Endothelial cell of umbilical vein (primary cell): ENCODE measurements around the gene HES1. TPM values are rescaled to one million over a fixed set of nuclear protein-coding genes. Genes with fewer than 3 reads are reported as not detected.

ENCODE experiments used
- Bru-seq: library from RNA; stranded (reverse); fragments of 400-500 nt; gene quantifications from one replicate; lab custom pipeline; 2021; lab: Mats Ljungman, UMichigan
- BruChase-seq, 2 experiments: library from RNA; stranded (reverse); fragments of 400-500 nt; gene quantifications; one replicate each; lab custom pipeline; 2021; lab: Mats Ljungman, UMichigan
- BruUV-seq: library from RNA; stranded (reverse); fragments of 400-500 nt; replicated peaks from 2 replicates; lab custom pipeline; 2021; lab: Mats Ljungman, UMichigan
- CTCF ChIA-PET: fragments of 300-600, 350-600 bp; sonication (Branson Sonifier 250); formaldehyde crosslinking; loops from one replicate; lab custom pipeline; 2021; ENCODE audit warnings: antibody characterized with exemption, inconsistent platforms; lab: Charles Lee
- POLR2A ChIA-PET: fragments of 300-600, 350-600 bp; sonication (Branson Sonifier 250); formaldehyde crosslinking; loops from one replicate; lab custom pipeline; 2021; ENCODE audit warnings: antibody characterized with exemption, inconsistent platforms; lab: Charles Lee
- DNase-seq: peaks from one replicate; pipeline ENCODE4 v3.0.0-alpha.2; 2011; ENCODE audit warnings: low read depth, low spot score
- FAIRE-seq: peaks from 2 replicates; lab custom pipeline; 2011; peaks lifted over from hg19 to GRCh38; lab: Jason Lieb, UNC
- H2AFZ ChIP-seq: 2 replicates; pipeline ENCODE4 v1.6.0; 2012; ENCODE audit warnings: low read depth, low read length, control low read depth, inconsistent platforms
- H3K27ac ChIP-seq: 2 replicates; pipeline ENCODE4 v1.5.1; 2011; ENCODE audit warnings: low read depth, mild to moderate bottlenecking, control low read depth, low read length, moderate library complexity; ENCODE audit not compliant: insufficient read depth
- H3K27me3 ChIP-seq, 2 experiments: 2 replicates each; pipeline versions ENCODE4 v1.6.0 to v1.6.1; 2011; ENCODE audit warnings: low read length in 2 of 2, mixed read lengths in 1 of 2; ENCODE audit not compliant: control insufficient read depth in 2 of 2, insufficient read depth in 2 of 2
- H3K36me3 ChIP-seq, 2 experiments: 2 replicates in 1 of 2; 3 replicates in 1 of 2; pipeline ENCODE4 v1.5.1; 2011; ENCODE audit warnings: low read length in 2 of 2, mild to moderate bottlenecking in 1 of 2, moderate library complexity in 1 of 2; ENCODE audit not compliant: control insufficient read depth in 2 of 2, insufficient read depth in 2 of 2; ENCODE audit errors: extremely low read depth in 1 of 2
- H3K4me1 ChIP-seq: 3 replicates; pipeline ENCODE4 v1.5.1; 2011; ENCODE audit warnings: mild to moderate bottlenecking, low read length; ENCODE audit not compliant: control insufficient read depth, insufficient read depth; ENCODE audit errors: extremely low read depth
- H3K4me2 ChIP-seq: 2 replicates; pipeline ENCODE4 v1.6.1; 2011; ENCODE audit warnings: low read length, control low read depth, mixed read lengths; ENCODE audit not compliant: insufficient read depth
- H3K4me3 ChIP-seq, 3 experiments: fragments of 200-600 bp in 1 of 3; sonication (generic), shearing (Covaris generic) in 1 of 3; replicated peaks in 1 of 3; 2 replicates each; pipeline ENCODE4 v1.5.1; 2011 to 2016; ENCODE audit warnings: control low read depth in 3 of 3, low read length in 3 of 3, mild to moderate bottlenecking in 2 of 3, inconsistent platforms in 1 of 3, low read depth in 1 of 3, moderate library complexity in 1 of 3; ENCODE audit not compliant: insufficient read depth in 1 of 3
- H3K79me2 ChIP-seq: 2 replicates; pipeline ENCODE4 v1.6.0; 2012; ENCODE audit warnings: low read length, inconsistent platforms; ENCODE audit not compliant: control insufficient read depth, insufficient read depth
- H3K9ac ChIP-seq: replicated peaks from 2 replicates; pipeline ENCODE3; 2011; ENCODE audit warnings: low read length, control low read depth; ENCODE audit not compliant: insufficient read depth; ENCODE audit errors: extremely low read depth
- H3K9me1 ChIP-seq: replicated peaks from 3 replicates; pipeline ENCODE4 v1.6.0; 2011; ENCODE audit warnings: mild to moderate bottlenecking, low read length; ENCODE audit not compliant: control insufficient read depth, insufficient read depth; ENCODE audit errors: extremely low read depth
- H3K9me3 ChIP-seq: replicated peaks from 2 replicates; pipeline ENCODE4 v1.5.1; 2012; ENCODE audit warnings: low read length, inconsistent platforms; ENCODE audit not compliant: control insufficient read depth, insufficient read depth
- H4K20me1 ChIP-seq: replicated peaks from 2 replicates; pipeline ENCODE3; 2011; ENCODE audit warnings: mild to moderate bottlenecking, low read length; ENCODE audit not compliant: control insufficient read depth, insufficient read depth; ENCODE audit errors: extremely low read depth
- FOS ChIP-seq: IDR thresholded peaks from 2 replicates; pipeline ENCODE4 v1.6.1; 2011; ENCODE audit warnings: mild to moderate bottlenecking, low read length, moderate library complexity, borderline replicate concordance; ENCODE audit not compliant: insufficient read depth
- GATA2 ChIP-seq: IDR thresholded peaks from 2 replicates; pipeline ENCODE4 v1.7.0; 2011; ENCODE audit warnings: low read depth, mild to moderate bottlenecking, moderate library complexity, mixed read lengths, low read length; ENCODE audit not compliant: insufficient read length, insufficient read depth
- MYC ChIP-seq: IDR thresholded peaks from one replicate; pipeline ENCODE4 v1.6.1; 2011; ENCODE audit warnings: mild to moderate bottlenecking, low read depth, low read length
- POLR2A ChIP-seq: IDR thresholded peaks from 2 replicates; pipeline ENCODE4 v1.6.1; 2012; ENCODE audit warnings: low read depth, mild to moderate bottlenecking, control low read depth, low read length
- POLR2AphosphoS5 ChIP-seq: IDR thresholded peaks from 2 replicates; pipeline ENCODE4 v1.6.1; 2012; ENCODE audit warnings: low read depth, mild to moderate bottlenecking, control low read depth, low read length, moderate library complexity; ENCODE audit not compliant: insufficient read depth
- dilution Hi-C: fragments of 300-500 bp; cut with MboI; formaldehyde crosslinking; loops from one replicate; pipeline ENCODE4 v1.15.0; 2019; ENCODE audit warnings: low sequenced_read_pairs; ENCODE audit not compliant: extremely low pct_ligation_motif_present
- intact Hi-C: fragments of 100-400 bp; cut with micrococcal nuclease; formaldehyde crosslinking; loops from one replicate; pipeline ENCODE4 v1.10.0; 2022
- long read RNA-seq: library from polyadenylated mRNA; stranded (forward); transcript quantifications from one replicate; pipeline ENCODE4 v2.0.0, GENCODE V29; 2021
- polyA minus RNA-seq, 3 experiments: library from RNA; depleted of rRNA, polyadenylated mRNA; stranded (reverse); fragments of >200 nt; gene quantifications; 1 replicate in 1 of 3; 2 replicates in 2 of 3; pipeline ENCODE4 v1.2.3, GENCODE V29; 2011
- polyA plus RNA-seq, 4 experiments: library from polyadenylated mRNA; depleted of rRNA in 3 of 4; stranded (reverse) in 3 of 4; unstranded in 1 of 4; fragments of >200 nt; gene quantifications; 2 replicates each; pipeline versions ENCODE4 v1.2.1 to v1.2.3, GENCODE V29; 2011 to 2012; ENCODE audit warnings: missing spikeins in 1 of 4
- total RNA-seq: library from RNA; stranded (reverse); gene quantifications from 2 replicates; pipeline ENCODE4 v1.2.3, GENCODE V29; 2021

Gene HES1, protein sequence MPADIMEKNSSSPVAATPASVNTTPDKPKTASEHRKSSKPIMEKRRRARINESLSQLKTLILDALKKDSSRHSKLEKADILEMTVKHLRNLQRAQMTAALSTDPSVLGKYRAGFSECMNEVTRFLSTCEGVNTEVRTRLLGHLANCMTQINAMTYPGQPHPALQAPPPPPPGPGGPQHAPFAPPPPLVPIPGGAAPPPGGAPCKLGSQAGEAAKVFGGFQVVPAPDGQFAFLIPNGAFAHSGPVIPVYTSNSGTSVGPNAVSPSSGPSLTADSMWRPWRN
- total RNA-seq (42.0 and 60.5 TPM in 2 replicates), polyA plus RNA-seq (107 and 210 TPM in 2 replicates), polyA minus RNA-seq (33.7 and 77.6 TPM in 2 replicates), Bru-seq, nascent RNA (percentile 94 among the genes with signal in this experiment), BruChase-seq, experiment 1, labeled RNA remaining after a 6-hour chase (percentile 77 among the genes with signal in this experiment), BruChase-seq, experiment 2, labeled RNA remaining after a 2-hour chase (percentile 95 among the genes with signal in this experiment)
- polyA plus RNA-seq (2011; cell fraction: cytosol; rRNA removed): 174 and 181 TPM in 2 replicates
- polyA plus RNA-seq (2011; cell fraction: nucleus; rRNA removed): 490 and 585 TPM in 2 replicates
- polyA plus RNA-seq (2012): 113 and 202 TPM in 2 replicates
- polyA minus RNA-seq (2011; cell fraction: cytosol; rRNA and poly(A)+ RNA removed): 16.0 TPM
- 291 and 514 TPM in 2 replicates for polyA minus RNA-seq (2011; cell fraction: nucleus; rRNA and poly(A)+ RNA removed)
- long read RNA-seq, transcript HES1-201 (4 exons, 1,578 nt): major isoform, 84 of 202 reads
- long read RNA-seq, partial matches to known transcripts: 78 of 202 reads
- long read RNA-seq, other reads (novel, unspliced or antisense): 39 of 202 reads

DNA sequence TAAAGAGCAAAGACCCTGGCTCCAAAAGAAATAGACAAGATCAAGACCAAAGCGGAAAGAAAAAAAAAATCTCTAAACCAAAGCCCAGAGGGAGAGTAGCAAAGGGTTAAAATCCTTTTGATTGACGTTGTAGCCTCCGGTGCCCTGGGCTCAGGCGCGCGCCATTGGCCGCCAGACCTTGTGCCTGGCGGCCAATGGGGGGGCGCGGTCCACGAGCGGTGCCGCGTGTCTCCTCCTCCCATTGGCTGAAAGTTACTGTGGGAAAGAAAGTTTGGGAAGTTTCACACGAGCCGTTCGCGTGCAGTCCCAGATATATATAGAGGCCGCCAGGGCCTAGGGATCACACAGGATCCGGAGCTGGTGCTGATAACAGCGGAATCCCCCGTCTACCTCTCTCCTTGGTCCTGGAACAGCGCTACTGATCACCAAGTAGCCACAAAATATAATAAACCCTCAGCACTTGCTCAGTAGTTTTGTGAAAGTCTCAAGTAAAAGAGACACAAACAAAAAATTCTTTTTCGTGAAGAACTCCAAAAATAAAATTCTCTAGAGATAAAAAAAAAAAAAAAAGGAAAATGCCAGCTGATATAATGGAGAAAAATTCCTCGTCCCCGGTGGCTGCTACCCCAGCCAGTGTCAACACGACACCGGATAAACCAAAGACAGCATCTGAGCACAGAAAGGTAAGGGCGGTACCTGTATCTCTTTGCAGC, at the start of gene HES1:
TSS of gene HES1 (plus strand) at position 343 of the 713 bp plus-strand sequence. CDS start at position 576, 233 bp downstream.
- POLR2A ChIA-PET: interaction anchor here (0.6 to 5.2 kb wide), 23 partner anchors 12 to 355 kb away, joined by 3 to 22 read pairs (median 7); no protein-coding TSS in a partner anchor
- Histone ChIP-seq H3K9ac (peak within 1 kb of the TSS; percentile 98), H2AFZ (no peak within 1 kb of the TSS), H3K9me3 (no peaks in the 10 kb centered on the region), H3K4me3 (peak within 1 kb of the TSS; percentile 32 to 92 (median 54)), H3K9me1 (no peaks in the 10 kb centered on the region), H3K27ac (peak within 1 kb of the TSS; percentile 96), H3K79me2 (peaks cover 2% of the 10 kb centered on the region), H3K4me2 (peak within 1 kb of the TSS; percentile 84), H3K36me3 (no peaks in the 10 kb centered on the region), H3K4me1 (peaks cover 34% of the 10 kb centered on the region), H3K27me3 (no peaks in the 10 kb centered on the region), H4K20me1 (no peaks in the 10 kb centered on the region)
- CTCF ChIA-PET: interaction anchor here (1.1 to 11.1 kb wide), 10 partner anchors 47 to 470 kb away, joined by 3 to 338 read pairs (median 42); no protein-coding TSS in a partner anchor
- intact Hi-C loops: loop anchor here (1.0 to 5.0 kb wide), 15 partner anchors 47 to 543 kb away; partner anchors contain the start of gene OPA1
- FAIRE-seq (peak; percentile 98), DNase-seq (peak; percentile 99)
- TSS peak; percentile 86 for BruUV-seq
- peak; percentile 98 for TF ChIP-seq POLR2AphosphoS5
- peak; percentile 79 for TF ChIP-seq GATA2
- no peak for TF ChIP-seq MYC
- peak; percentile 6 for TF ChIP-seq FOS
- peak; percentile 98 for TF ChIP-seq POLR2A
- dilution Hi-C loops: no loop called here
